ENCODE results near the gene APOM. TPM values are rescaled to one million over a fixed set of nuclear protein-coding genes. Genes with fewer than 3 reads are reported as not detected.

APOM gene
- total and polyA plus RNA-seq, 11 donors, result 0.54 to 6.6 (median 1.8) TPM

DNA sequence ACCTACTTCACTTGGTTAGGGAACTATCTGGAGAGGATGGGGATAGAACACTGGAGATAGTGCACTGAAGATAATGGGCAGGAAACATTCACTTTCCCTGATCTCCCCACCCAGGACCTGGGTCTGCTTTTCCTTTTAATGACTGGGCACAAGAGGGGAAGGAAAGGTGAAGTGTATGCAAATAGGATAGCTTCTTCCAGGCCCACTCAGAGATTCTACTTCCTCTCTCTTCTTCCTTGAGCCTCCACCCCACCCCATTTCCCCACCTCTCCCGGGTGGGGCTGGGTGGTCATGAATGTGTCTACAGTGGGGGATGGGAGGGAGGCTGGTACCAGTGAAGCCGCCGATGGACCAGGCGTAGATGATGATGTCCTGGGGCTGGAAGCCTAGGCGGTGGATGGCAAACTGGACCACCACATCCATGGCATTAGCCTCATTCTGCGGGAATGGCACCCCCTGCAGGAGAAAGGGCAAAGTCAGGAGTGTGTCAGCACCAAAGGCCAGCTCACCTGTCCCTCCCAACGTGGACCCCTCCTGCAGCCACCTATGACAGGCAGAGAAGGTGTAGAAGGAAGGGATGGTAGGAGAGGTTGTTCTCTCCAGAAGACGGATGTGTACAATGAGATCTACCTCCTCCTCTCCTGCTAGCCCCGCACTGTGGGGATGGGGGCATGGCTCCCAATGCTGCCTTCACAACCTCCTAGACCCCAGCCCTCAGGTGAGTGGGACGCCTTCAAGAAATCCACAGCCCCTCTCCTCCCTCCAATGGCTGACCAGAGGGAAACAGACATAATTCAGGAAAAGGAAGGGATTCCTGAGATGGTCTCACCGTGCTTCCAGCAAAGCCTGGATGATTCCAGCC lies 33.8 kb downstream of the APOM start:
- H3K36me3 ChIP-seq, result peaks cover 0 to 96% (median 92%) of the 10 kb centered on the region in 9 donors
- H3K27me3 ChIP-seq, result no peaks in the 10 kb centered on the region
- TF ChIP-seq POLR2A (IDR thresholded peaks at IDR 0.05), result no peak
- TF ChIP-seq, protein P1, sequence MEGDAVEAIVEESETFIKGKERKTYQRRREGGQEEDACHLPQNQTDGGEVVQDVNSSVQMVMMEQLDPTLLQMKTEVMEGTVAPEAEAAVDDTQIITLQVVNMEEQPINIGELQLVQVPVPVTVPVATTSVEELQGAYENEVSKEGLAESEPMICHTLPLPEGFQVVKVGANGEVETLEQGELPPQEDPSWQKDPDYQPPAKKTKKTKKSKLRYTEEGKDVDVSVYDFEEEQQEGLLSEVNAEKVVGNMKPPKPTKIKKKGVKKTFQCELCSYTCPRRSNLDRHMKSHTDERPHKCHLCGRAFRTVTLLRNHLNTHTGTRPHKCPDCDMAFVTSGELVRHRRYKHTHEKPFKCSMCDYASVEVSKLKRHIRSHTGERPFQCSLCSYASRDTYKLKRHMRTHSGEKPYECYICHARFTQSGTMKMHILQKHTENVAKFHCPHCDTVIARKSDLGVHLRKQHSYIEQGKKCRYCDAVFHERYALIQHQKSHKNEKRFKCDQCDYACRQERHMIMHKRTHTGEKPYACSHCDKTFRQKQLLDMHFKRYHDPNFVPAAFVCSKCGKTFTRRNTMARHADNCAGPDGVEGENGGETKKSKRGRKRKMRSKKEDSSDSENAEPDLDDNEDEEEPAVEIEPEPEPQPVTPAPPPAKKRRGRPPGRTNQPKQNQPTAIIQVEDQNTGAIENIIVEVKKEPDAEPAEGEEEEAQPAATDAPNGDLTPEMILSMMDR (IDR thresholded peaks at IDR 0.05), result peak in 5 of 12 donors; percentile 9 to 39 (median 29)
- no peak overlapping the region for H3K4me3 ChIP-seq
- intact Hi-C loops (cut with DNase I), result loop anchor here in 4 of 10 donors (10.0 kb wide), 3 partner anchors 75 to 265 kb away; partner anchors contain the start of genes NELFE (in 3 of the 4), SKIC2 (in 3 of the 4), NEU1 (in 1 of the 4) and SAPCD1 (in 1 of the 4)
- ATAC-seq (no peak), DNase-seq (peak in 1 of 5 donors; percentile 36)
- H3K9me3 ChIP-seq, result no peaks in the 10 kb centered on the region
- H3K4me1 ChIP-seq, result peaks cover 0 to 5% (median 0%) of the 10 kb centered on the region in 12 donors
- no peak overlapping the region for H3K27ac ChIP-seq
- 76 to 83% (median 80%) methylated on average over 11 of the region's 11 CpGs for WGBS, 4 donors

DNA sequence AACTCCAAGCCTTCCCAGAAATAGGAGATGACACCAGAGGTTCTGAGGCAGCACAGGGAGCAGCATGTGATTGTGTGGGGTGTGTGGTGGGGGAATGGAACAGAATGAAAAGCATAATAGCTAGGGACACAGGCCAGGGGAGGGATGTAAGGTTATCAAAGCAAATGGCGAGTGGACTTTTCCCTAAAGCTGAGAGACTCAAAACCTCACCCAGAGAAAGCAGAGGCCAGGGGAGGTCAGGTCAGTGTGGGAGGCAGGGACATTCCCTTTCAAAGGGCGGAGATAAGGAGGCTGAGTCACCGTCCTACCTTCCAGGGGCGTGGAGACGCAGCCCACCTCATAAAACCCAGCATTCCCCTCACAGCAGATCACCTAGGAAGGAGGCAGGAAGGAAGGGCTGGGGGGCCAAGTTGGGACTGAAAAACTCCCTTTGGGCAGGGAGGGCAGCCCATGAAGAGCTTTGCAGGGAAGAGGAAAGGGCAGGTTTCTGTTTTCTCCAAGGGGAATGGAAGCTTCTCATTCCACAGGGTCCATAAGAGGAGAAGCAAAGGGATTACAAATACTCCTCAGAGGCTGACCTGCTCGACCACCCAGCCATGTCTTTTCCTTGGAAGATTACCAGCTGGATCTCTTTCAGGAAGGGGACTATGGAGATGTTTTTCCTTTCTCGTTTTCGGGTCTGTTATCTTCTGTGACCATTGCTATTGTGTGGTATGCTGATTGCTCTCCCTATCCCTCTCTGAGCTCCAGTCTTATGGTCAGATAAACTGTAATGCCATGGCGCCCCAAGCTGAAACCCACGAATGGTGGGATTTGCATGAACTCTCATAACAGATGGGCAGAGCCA lies 34.8 kb downstream of the APOM start:
- no peaks in the 10 kb centered on the region for H3K27me3 ChIP-seq
- peak in 1 of 5 donors; percentile 22 for DNase-seq
- WGBS, 4 donors, result 47 to 72% (median 57%) methylated on average over 9 to 10 of the region's 10 CpGs
- no peak overlapping the region for H3K4me3 ChIP-seq
- TF ChIP-seq POLR2A (IDR thresholded peaks at IDR 0.05), result no peak
- TF ChIP-seq, protein P1 (IDR thresholded peaks at IDR 0.05), result no peak
- H3K4me1 ChIP-seq, result peaks cover 0 to 5% (median 0%) of the 10 kb centered on the region in 12 donors
- ATAC-seq, result peak in 2 of 4 donors; percentile 15 to 45
- peaks cover 0 to 100% (median 99%) of the 10 kb centered on the region in 9 donors for H3K36me3 ChIP-seq
- H3K27ac ChIP-seq, result no peak overlapping the region
- intact Hi-C loops (cut with DNase I), result no loop called here
- no peaks in the 10 kb centered on the region for H3K9me3 ChIP-seq

DNA sequence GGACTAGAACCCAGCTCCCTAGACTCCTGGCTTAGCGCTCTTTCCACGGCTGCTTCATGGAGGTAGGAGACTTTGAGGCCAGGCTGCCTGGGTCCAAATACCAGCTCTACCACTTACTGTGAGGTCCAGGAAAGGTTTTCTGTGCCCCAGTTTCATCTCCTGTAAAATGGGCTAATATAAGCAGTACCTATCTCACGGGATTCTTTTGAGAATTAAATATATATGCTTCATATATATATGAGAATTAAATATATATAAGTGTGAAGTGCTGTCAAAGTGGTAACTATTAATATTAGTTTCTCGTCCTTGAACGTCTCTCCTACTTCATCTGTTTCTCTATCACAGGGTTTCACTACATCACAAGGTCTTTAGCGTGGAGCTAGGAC lies 35.4 kb downstream of the APOM start:
- no peaks in the 10 kb centered on the region for H3K9me3 ChIP-seq
- no peak overlapping the region for H3K4me3 ChIP-seq
- no peak for ATAC-seq
- H3K27ac ChIP-seq, result no peak overlapping the region
- intact Hi-C loops (cut with DNase I), result no loop called here
- no peaks in the 10 kb centered on the region for H3K27me3 ChIP-seq
- TF ChIP-seq, protein P1 (IDR thresholded peaks at IDR 0.05), result no peak
- no peak for TF ChIP-seq POLR2A (IDR thresholded peaks at IDR 0.05)
- H3K36me3 ChIP-seq, result peaks cover 0 to 100% (median 100%) of the 10 kb centered on the region in 9 donors
- peaks cover 0 to 5% (median 0%) of the 10 kb centered on the region in 12 donors for H3K4me1 ChIP-seq
- DNase-seq, result no peak
- 89 to 94% (median 90%) methylated on average over 6 of the region's 6 CpGs for WGBS, 4 donors
